SIG-M5 (cell line): ENCODE data around the gene IRF2BP2.

Source experiments
- DNase-seq: peaks from one replicate; lab custom pipeline; 2025; lab: John Stamatoyannopoulos, UW

Gene IRF2BP2

DNA sequence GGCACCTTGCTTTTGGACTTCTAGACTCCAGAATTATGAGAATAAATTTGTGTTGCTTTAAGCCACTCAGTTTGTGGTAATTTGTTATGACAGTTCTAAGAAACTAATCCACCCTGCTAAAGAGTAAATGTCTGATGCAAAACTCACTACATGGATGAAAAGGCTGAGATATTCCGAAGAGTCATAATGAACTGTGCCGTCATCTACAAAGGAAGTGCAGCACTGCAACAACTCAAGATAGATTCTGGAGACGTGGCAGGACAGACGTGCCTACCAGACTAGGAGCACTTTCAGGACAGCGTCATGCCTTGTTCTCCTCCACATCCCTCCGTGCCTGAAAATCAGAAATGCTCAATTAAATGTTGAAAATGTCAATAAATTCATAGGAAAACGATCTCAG is 24.4 kb upstream of the IRF2BP2 start:
- no peak for DNase-seq

DNA sequence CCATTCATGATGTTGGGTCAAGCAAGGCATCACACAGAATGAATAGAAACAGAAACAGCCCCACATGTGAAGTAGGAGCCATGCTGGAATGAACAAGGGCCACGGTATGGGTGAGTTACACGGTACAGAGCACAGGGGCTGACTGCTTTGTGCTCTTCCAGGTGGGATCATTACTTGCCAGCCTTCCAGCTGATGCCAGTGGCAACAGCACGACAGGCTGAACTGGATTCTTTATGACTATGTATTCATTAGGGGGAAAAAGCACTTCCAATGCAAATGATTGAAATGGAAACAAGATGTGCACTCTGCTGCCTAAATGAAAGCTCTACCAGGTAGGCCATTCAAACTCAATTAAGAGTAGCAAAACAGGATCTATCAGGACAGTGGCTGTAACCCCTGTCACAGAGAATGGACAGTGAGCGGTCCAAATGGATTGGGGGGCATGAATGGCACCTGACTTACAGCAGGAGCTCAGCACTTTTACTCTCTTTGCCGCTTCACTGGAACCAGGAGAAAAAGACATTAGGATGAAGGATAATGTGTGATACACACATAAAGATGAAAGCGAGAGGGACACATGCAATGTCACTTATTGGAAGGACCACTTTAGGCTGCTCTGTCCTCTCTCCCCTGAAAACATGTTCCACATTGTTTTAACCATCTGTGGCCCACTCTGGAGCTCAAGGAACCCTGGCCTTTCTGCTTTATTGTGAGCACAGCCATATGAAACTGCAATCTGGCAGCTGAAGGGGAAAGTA is 23.4 kb upstream of the IRF2BP2 start:
- no peak for DNase-seq

DNA sequence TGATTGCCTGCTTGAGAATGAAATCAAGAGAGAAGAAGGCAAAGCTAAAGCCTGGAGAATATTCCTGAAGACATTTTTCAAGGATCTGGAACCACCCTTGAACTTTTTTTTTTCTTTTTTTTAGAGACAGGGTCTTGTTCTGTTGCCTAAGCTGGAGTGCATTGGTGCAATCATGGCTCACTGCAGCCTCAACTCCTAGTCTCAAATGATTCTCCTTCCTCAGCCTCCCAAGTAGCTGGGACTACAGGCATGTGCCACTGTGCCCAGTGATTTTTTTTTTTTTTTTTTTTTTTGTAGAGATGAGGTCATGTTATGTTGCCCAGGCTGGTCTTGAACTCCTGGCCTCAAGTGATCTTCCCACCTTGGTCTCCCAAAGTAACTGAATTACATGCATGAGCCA is 22.2 kb upstream of the IRF2BP2 start:
- DNase-seq = no peak

DNA sequence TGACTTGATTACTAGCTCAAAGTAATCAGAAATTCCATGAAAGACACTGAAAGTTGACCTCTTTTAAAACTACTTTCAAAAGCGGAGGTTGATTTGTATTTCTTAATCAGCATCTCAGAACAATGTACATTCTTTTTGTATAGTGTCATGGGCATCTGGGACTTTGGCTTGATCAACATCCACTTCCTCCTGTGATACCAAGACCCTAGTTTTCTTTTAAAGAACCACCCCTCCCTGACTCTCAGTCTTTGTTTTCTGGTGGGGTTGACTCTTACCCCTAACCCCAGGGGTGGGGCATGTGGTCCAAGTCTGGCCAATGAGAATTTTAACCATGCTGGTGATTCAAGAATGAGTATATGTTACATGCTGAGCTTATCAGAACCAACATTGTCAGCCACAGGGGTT is 21.7 kb upstream of the IRF2BP2 start:
- DNase-seq = no peak

DNA sequence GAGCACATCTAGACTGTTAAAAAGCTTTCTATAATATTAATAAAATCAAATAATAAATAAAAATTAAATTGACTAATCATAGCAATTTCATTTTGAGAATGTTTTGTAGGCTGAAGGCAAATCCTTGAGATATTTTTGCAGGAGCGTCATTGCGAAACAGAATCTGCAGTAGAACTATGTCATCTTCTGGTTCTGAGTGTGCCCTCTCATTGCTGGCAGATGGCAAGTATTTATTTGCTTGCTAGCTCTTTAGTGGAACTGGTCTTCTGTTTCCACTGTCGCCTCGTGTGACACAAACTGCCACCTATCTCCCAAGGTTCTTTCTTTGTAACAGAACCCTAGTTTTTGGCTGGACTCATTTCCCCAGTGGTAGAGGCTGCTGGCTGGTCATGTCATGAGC is 19.0 kb upstream of the IRF2BP2 start:
- no peak for DNase-seq

DNA sequence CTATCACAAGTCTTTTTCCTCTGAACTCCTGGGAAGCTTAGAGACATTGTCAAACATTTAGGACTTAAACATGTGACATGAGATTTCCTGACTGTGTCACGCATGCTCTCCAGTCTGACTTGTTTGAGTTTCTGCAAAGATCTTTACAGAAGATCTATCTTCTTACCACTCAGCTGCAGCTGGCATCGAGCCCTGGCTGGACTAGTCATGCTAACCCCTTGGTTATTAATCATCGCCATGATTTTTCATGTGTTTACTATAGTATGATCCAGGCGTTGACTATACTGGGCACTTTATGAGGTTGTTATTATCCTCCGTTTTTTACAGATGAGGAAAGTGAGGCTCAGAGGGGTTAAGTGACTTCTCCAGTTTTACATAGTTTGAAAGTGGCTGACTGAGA is 18.1 kb upstream of the IRF2BP2 start:
- no peak for DNase-seq

DNA sequence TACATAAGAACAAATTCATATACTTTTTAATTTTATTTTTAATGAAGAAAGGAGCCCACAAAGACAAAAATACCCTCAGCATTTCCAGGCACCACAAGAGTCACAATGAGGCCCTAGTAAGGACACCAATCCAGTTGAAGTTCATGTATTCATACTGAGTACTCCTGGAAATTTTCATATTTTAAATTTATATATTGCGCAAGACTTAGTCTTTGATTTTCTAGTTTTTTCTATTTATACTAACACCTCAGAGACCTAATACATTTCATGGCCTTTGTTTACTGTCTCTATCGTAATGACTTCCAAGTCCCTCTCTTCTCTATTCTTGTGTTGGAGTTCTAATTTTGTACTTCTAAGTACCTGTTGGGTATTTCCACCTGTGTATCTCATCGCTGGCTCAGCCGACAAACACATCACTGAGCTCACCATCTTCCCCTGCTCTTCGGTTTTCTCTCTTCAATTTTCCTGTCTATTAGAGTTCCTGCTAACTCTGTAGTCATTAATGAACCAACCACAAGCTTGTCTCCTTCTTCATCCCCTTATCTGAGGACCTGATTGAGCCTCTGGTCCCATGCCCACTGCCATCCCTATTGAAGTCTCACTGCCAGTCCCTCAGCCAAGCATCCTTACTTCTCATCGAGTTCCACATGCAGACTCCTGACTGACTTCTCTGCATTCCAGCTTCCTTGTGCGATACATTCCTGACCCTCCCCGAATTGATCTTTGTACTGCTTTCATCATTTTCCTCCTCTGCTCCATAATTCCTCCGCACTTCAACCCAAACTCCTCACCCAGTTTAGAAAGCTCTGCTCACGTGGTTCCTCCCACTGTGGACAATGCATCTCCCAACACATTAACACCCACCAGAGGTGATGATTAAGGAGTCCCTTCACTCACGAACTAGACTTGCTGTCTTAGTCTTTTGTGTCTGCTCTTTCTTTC is 17.3 kb upstream of the IRF2BP2 start:
- DNase-seq = no peak

DNA sequence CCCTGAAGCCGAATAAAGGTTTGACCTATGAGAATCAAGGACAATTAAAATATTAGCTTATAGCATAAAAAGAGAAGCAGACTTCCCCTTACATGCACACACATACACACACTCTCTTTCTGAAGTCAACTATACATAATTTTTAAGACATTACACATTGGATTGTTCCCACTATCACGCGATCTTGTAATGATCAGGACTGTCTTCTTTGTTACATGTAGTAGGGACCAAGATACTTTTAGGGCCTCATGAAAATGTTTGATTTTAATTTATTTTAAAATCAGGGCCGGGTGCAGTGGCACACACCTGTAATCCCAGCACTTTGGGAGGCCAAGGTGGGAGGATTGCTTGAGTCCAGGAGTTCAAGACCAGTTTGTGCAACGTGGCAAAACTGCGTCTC is 16.4 kb upstream of the IRF2BP2 start:
- no peak for DNase-seq

DNA sequence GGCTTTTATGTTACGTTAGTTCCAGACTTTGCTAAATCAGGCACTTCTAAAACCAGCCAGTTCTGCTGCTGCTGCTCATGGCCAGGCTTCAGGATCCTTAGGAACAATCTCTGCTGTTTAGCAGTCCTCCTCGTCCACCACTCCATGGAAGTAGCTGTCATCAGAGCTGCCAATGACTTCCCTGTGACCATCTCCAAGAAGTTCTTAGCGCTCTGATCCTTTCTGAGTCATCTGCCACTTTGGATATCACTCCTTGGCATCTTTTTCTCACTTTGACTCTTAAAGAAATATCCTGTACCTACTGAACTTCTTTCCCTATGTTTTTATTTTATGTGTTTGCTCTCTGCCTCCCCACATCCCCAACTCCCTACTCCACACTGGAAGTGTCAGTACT is 14.7 kb upstream of the IRF2BP2 start:
- no peak for DNase-seq

DNA sequence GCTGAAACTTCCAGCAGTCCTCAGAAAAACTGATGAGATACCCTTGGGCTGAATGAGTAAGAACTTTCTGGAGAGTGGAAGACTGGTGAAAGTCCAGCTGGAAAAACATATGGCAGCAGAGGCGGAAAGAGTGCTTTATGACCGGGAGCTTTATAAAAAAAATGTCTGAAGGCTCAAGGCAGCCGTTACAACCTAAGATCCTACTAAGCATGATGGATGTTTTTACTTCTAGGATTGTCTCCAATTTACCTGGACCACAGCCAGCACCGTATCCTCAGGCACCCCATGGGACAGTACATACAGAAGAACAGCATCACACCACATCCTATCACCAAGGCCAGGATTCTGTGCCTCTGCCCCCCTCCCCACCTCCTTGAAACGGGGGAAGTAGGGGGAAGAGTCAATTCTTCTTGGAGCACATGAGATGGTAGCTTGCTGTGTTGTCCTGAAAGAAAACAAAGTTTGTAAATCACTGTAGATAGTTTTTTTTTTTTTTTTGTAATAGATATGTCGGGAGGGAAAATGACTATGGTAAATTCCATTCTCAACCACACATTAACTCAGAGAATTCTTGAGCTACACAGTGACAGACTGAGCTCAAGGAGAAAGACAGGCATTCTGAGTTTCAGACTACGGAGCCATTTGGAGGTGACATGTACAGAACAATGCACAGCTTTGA is 11.8 kb upstream of the IRF2BP2 start:
- no peak for DNase-seq

DNA sequence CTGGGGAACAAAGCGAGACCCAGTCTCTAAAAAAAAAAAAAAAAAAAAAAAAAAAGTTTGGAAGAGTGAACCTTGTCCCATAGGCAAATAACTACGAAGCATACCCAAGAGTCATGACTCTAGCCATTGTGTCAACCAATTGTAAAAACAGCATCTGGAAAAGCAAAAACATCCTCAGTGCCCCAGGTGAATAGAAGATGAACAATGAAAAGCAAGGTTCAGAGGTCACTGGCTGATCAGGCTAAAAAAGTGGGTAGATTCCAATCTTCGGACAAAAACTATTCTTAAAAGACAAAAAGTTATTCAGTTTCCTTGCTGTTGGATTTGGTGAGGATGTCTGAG is 11.1 kb upstream of the IRF2BP2 start:
- DNase-seq = no peak

DNA sequence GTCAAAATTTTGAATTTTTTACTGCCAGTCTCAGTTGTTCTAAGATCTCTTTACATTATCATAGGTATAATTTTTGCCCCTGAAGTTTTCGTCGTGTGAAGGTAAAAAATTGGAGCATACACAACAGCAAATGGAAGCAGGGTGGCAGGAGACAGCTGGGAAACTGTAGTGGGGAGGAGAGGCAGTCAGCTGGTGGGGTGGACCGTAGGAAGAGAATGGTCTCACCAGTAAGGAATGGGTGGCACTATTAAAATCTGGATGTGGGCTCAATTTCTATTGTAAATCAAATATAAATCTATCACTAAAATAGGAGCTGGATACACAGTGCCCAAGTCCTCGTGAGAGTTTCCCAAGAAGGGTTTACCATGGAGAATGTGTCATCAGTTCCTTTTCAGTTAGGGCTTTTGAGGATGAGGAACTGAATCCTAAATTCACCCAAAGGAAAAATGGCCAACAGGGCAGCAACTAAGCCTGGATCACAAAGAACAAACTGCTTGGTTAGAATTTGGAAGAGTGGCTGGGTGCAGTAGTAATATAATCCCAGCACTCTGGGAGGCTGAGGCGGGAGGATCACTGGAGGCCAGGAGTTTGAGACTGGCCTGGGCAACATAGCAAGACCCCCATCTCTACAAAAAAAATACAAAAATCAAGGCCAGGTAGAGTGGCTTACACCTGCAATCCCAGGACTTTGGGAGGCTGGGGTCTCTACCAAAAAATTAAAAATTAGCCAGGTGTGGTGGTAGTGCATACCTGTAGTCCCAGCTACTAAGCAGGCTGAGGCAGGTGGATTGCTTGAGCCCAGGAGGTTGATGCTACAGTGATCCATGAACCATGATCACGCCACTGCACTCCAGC is 10.5 kb upstream of the IRF2BP2 start:
- no peak for DNase-seq

DNA sequence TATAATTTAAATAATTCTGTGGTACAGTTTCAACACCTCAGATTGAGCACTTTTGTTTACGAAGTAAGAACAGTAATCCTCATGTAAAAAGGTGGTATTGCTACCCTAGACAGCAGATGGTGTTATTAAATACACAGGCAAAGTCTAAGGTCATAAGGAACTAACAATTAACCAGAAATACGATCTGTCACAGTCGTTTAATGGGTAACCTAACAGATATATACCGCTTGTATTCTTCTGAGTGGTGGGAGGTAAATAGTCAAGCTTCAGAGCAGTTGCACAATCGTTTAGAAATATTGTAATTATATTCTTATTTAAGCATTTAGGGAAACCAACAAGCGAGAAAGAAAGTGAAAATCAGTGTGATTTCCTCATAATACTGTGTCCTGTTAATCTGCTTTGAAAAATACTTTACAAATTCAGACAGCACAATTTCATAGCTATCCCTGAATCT is 9.8 kb upstream of the IRF2BP2 start:
- no peak for DNase-seq

DNA sequence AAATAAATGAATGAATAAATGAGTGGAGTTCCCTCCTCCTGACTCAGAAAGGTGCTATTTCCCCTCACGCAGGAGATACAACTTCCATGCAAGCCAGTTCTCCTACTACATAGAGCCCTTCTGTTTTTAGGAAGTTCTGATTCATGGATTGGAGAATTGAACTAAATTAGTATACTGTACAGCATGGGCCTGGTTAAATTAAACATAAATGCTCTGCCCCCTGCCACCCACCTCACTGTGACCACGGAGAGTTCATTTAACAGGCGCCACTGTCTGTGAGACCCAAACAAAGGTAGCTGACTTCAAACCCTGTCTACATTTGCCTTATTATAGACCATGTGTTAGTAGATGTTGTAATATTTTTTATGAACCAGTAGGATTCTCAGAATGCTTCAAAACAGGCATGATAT is 9.1 kb upstream of the IRF2BP2 start:
- DNase-seq = no peak

DNA sequence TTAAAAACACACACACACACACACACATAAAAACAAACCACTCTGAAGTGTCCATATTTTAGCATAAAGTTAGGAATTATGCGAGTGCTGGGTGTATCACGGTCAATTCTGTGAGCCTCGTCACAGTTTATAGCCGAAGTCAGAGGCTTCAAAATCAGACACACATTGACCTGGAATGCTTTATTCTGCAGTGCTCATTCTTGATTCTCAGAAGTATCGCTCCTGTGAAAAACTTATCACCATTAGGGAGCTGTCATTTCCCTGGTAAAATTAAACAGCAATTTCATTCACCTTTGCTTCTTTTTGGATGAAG is 8.7 kb upstream of the IRF2BP2 start:
- DNase-seq = no peak

DNA sequence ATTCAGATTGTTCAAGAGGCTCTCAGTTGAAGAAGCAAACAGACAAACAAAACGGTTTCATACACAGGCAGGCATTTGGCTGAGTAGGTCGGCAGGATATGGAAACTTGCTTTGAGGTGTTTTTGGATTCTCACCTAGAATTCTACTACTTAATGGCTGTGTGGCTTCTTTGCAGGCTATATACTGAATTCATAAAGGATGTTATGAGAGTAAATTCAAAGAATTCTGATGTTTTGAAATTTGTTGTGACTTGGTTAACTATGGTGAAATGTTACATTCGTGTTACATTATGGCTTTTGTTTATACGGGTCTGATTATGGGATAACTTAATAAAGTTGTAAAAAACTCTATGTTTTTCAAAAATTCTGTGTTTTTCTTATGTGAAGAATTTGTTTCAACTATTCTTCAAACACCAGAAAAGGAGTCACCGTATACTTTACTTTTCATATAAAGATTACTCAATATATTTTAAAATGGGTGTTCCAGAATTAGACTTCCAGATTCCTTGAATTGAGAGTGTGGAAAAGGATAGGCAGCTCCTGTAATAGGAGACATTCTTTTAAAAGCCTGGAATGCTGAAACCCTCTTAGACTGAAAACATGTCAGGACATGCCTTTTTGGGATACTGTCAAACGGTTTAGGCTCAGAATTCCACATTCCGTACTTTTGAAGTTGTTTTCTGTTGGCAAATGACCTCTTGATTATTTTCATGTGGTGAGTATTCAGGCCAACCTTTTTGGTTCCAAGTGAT is 8.2 kb upstream of the IRF2BP2 start:
- DNase-seq = no peak

DNA sequence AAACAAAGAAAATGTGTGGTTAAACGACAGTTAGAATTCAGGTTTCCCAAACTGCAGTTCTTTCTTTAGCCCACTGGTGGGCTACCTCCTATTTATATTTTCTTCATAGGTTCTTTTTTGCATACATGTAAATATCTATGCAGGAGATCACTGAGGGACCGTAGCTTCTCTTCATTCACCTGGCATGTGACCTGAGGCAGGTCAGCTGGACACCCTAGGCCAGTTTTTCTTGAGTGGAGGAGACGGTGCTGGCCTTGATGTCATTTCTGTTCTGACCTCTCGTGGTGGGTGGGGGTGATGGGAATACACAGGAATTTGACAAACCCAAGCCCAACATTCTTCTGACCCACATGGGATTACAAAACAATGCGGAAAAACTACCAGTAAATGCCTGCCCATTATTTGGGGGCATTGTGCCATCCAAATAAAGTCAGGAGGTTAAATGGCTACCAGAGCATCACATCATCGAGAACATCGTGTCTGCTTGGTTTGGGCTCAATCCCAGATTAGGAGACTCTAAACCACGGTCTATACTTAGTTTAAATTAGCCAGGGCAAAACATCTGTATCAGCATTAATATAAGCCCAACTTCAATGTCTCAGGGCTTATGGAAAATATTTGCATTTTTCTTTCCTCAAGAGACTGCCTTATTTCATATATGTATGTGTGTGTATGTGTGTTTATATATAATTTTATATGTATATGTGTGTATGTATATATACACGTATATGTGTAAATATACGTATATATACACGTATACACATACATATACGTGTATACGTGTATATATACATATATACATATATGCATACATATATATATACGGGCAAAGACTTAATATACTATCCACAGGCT is 7.4 kb upstream of the IRF2BP2 start:
- DNase-seq = no peak

DNA sequence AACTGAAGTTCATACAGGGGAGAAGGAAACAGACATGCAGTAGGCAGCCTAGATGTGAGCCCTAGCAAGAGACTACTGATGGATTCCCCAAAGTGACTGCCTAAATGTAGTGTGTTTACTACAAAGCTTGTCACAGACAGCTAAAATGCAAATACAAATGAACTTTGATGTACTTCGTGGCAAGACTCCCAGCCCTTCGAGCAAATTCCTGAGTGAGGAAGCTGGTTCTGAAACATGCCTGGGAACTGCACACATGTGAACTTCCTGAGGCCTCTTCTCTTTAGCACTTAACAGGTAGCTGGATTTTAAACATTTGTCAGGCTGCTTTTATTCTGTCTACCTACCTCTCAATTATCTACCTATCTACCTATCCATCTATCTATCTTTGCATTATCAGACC is 6.7 kb upstream of the IRF2BP2 start:
- no peak for DNase-seq

DNA sequence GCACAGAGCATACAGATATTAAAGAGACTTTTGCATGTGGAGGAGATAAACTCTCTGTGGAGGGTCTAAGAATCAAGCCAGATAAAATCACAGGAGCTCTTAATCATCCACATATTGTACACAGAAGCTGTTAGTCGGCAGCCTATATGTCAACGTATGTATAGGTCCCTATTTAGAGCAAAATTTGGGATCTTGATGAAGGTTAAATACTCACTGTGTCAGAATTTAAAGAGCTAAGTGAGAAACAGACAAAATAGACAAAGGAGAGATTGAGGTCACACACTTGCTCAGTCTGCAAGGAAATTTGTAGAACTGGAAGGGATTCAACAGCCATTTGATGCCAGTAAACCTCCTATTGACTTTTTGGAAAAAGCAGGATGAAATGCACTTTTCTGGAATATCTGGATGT is 4.1 kb upstream of the IRF2BP2 start:
- DNase-seq = no peak

DNA sequence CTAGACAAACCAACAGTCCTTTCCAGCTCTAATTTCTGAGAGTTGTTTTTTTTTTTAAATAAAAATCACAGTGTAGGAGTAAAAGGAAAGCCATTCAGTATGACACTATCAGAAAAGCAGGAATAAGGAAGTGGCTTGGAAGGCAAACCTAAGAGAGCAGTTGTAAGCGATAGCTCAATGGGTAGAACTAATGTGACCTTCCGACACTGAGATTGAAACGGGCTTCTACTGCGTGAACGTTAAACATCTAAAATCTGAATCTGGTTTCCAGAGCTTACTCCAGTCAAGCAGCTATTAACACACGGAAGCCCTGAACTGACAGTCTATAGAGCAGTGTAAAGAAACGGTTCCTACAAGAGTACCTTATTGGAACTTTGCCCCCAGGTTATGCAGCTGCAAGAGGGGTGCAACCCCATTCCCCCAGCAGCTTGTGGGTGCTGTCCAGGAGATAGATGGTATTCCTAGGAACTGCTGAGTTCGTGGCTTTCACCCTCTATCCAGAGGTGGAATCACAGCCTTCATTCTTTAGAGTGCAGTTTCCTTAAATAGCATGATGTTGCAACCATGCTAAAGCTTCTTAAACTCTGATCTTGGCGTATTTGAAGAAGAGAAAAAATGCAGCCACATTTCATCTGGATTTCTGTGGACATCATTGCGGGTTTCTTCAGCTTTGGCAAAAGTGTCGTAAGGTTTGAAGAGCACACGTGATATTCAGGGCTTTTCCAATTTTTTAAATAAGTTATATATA is 3.3 kb upstream of the IRF2BP2 start:
- peak; percentile 71 for DNase-seq
